Measurements from ENCODE around the gene CALML6. TPM values are rescaled to one million over a fixed set of nuclear protein-coding genes. Genes with fewer than 3 reads are reported as not detected.

The CALML6 gene
- not detected for total RNA-seq

GRCh38 chr1:1914971-1915692 is at the start of gene CALML6:
Gene CALML6 (plus strand): TSS chr1:1915260. CDS start chr1:1915281, 21 bp downstream.
- TF ChIP-seq CTCF (IDR thresholded peaks at IDR 0.05) = no peak
- ATAC-seq (ENCODE audit: insufficient number of reproducible peaks, low FRiP score, low read depth) (no peak), DNase-seq (ENCODE audit: low spot score) (no peak)
- Histone ChIP-seq H3K4me3 (no peak within 1 kb of the TSS), H3K9me3 (no peaks in the 10 kb centered on the region), H3K27ac (no peak within 1 kb of the TSS), H3K27me3 (replicated peaks; ENCODE audit: insufficient read depth) (no peaks in the 10 kb centered on the region), H3K36me3 (no peaks in the 10 kb centered on the region), H3K4me1 (ENCODE audit: control insufficient read depth in 1 of 2, low read depth in 2 of 2) (peaks cover 0 to 13% of the 10 kb centered on the region in 2 donors)

- Histone ChIP-seq H3K27ac (no peak overlapping the region), H3K4me3 (no peak overlapping the region), H3K4me1 (ENCODE audit: control insufficient read depth in 1 of 2, low read depth in 2 of 2) (peaks cover 10 to 54% of the 10 kb centered on the region in 2 donors), H3K36me3 (no peaks in the 10 kb centered on the region), H3K27me3 (replicated peaks; ENCODE audit: insufficient read depth) (no peaks in the 10 kb centered on the region), H3K9me3 (no peaks in the 10 kb centered on the region)
- TF ChIP-seq CTCF (IDR thresholded peaks at IDR 0.05) = no peak
- no peak for ATAC-seq (ENCODE audit: insufficient number of reproducible peaks, low FRiP score, low read depth)
- no peak for DNase-seq (ENCODE audit: low spot score)
Observed at GRCh38 chr1:1867164-1867563, 47.9 kb upstream of the CALML6 start.

- no peak for TF ChIP-seq CTCF (IDR thresholded peaks at IDR 0.05)
- Histone ChIP-seq H3K4me3 (no peak overlapping the region), H3K4me1 (ENCODE audit: control insufficient read depth in 1 of 2, low read depth in 2 of 2) (peaks cover 24 to 61% of the 10 kb centered on the region in 2 donors), H3K9me3 (no peaks in the 10 kb centered on the region), H3K36me3 (no peaks in the 10 kb centered on the region), H3K27me3 (replicated peaks; ENCODE audit: insufficient read depth) (no peaks in the 10 kb centered on the region), H3K27ac (no peak overlapping the region)
- ATAC-seq (ENCODE audit: insufficient number of reproducible peaks, low FRiP score, low read depth) (no peak), DNase-seq (ENCODE audit: low spot score) (no peak)
Observed at GRCh38 chr1:1869469-1869868, 45.6 kb upstream of the CALML6 start.

- Histone ChIP-seq H3K36me3 (peaks cover 4% of the 10 kb centered on the region), H3K4me3 (no peak overlapping the region), H3K27ac (no peak overlapping the region), H3K9me3 (no peaks in the 10 kb centered on the region), H3K27me3 (replicated peaks; ENCODE audit: insufficient read depth) (no peaks in the 10 kb centered on the region), H3K4me1 (ENCODE audit: control insufficient read depth in 1 of 2, low read depth in 2 of 2) (peaks cover 25 to 71% of the 10 kb centered on the region in 2 donors)
- DNase-seq (ENCODE audit: low spot score) (no peak), ATAC-seq (ENCODE audit: insufficient number of reproducible peaks, low FRiP score, low read depth) (no peak)
- no peak for TF ChIP-seq CTCF (IDR thresholded peaks at IDR 0.05)
Observed at GRCh38 chr1:1872329-1872994, 42.6 kb upstream of the CALML6 start.

- Histone ChIP-seq H3K27ac (no peak overlapping the region), H3K4me3 (no peak overlapping the region), H3K9me3 (no peaks in the 10 kb centered on the region), H3K36me3 (peaks cover 4% of the 10 kb centered on the region), H3K4me1 (ENCODE audit: control insufficient read depth in 1 of 2, low read depth in 2 of 2) (peaks cover 28 to 78% of the 10 kb centered on the region in 2 donors), H3K27me3 (replicated peaks; ENCODE audit: insufficient read depth) (no peaks in the 10 kb centered on the region)
- no peak for ATAC-seq (ENCODE audit: insufficient number of reproducible peaks, low FRiP score, low read depth)
- DNase-seq (ENCODE audit: low spot score) = no peak
- no peak for TF ChIP-seq CTCF (IDR thresholded peaks at IDR 0.05)
Observed at GRCh38 chr1:1873186-1873585, 41.9 kb upstream of the CALML6 start.

Data from thoracic aorta (tissue), 2 donors.